Stomach smooth muscle (tissue), 2 donors: ENCODE results near the gene AZI2.

Source experiments
- H3K27ac ChIP-seq: one replicate; pipeline ENCODE4 v1.7.0; 2013; ENCODE audit warnings: mild to moderate bottlenecking, low read length, inconsistent platforms
- H3K27me3 ChIP-seq, 2 donors: one replicate each; pipeline ENCODE4 v1.7.0; 2013; ENCODE audit warnings: low read length in 2 of 2; ENCODE audit not compliant: insufficient read depth in 2 of 2, control insufficient read depth in 1 of 2
- H3K36me3 ChIP-seq, 2 donors: one replicate each; pipeline ENCODE4 v1.7.0; 2013; ENCODE audit warnings: low read length in 2 of 2; ENCODE audit not compliant: control insufficient read depth in 2 of 2, insufficient read depth in 2 of 2
- H3K4me1 ChIP-seq: one replicate; pipeline ENCODE4 v1.7.0; 2013; ENCODE audit warnings: low read length; ENCODE audit not compliant: control insufficient read depth, insufficient read depth
- H3K4me3 ChIP-seq, 2 donors: one replicate each; pipeline ENCODE4 v1.7.0; 2013; ENCODE audit warnings: low read length in 2 of 2
- H3K9ac ChIP-seq, 2 donors: one replicate each; pipeline ENCODE4 v1.7.0; 2013; ENCODE audit warnings: low read length in 2 of 2, mild to moderate bottlenecking in 1 of 2
- H3K9me3 ChIP-seq, 2 donors: one replicate each; pipeline ENCODE4 v1.7.0; 2013; ENCODE audit warnings: low read length in 2 of 2; ENCODE audit not compliant: control insufficient read depth in 2 of 2
- donor health status: healthy.
- donor health status: Pancreatic carcinoma.

Gene AZI2

GRCh38 chr3:28335246-28335645 lies 13.4 kb downstream of the AZI2 start:
- H3K9ac ChIP-seq: no peak overlapping the region
- H3K4me1 ChIP-seq: no peaks in the 10 kb centered on the region
- no peaks in the 10 kb centered on the region for H3K9me3 ChIP-seq
- H3K27me3 ChIP-seq: no peaks in the 10 kb centered on the region
- H3K4me3 ChIP-seq: no peak overlapping the region
- peaks cover 0 to 21% of the 10 kb centered on the region in 2 donors for H3K36me3 ChIP-seq
- H3K27ac ChIP-seq: no peak overlapping the region

DNA sequence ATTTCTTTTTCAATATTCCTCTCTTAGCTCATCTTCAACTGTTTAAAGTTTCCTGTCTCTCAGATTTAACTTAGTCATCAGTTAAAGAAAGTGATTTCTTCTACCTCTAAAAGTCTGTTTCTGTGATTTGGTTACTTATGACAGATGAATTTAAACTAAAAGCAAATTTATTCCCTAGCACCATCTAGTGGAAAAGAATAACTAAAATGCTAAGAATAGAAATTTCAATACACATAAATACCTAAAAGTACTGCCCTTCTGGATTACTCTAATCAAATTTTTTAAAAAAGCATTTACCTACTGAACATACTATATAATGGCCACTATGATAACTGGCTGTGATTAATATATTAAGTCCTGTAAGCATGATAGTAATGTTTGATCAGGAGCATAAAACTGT lies 14.1 kb downstream of the AZI2 start:
- no peak overlapping the region for H3K27ac ChIP-seq
- no peaks in the 10 kb centered on the region for H3K27me3 ChIP-seq
- no peak overlapping the region for H3K9ac ChIP-seq
- no peaks in the 10 kb centered on the region for H3K9me3 ChIP-seq
- H3K4me3 ChIP-seq: no peak overlapping the region
- peaks cover 0 to 17% of the 10 kb centered on the region in 2 donors for H3K36me3 ChIP-seq
- H3K4me1 ChIP-seq: no peaks in the 10 kb centered on the region

- no peak overlapping the region for H3K9ac ChIP-seq
- H3K9me3 ChIP-seq: no peaks in the 10 kb centered on the region
- H3K4me3 ChIP-seq: no peak overlapping the region
- no peak overlapping the region for H3K27ac ChIP-seq
- peaks cover 6 to 12% of the 10 kb centered on the region in 2 donors for H3K36me3 ChIP-seq
- H3K4me1 ChIP-seq: no peaks in the 10 kb centered on the region
- no peaks in the 10 kb centered on the region for H3K27me3 ChIP-seq
These were observed 20.2 kb downstream of the AZI2 start for GRCh38 chr3:28328188-28329151.

- Histone ChIP-seq H3K4me3 (no peak overlapping the region), H3K27me3 (no peaks in the 10 kb centered on the region), H3K36me3 (peaks cover 6 to 12% of the 10 kb centered on the region in 2 donors), H3K9me3 (no peaks in the 10 kb centered on the region), H3K9ac (no peak overlapping the region), H3K4me1 (no peaks in the 10 kb centered on the region), H3K27ac (no peak overlapping the region)
These were observed 22.1 kb downstream of the AZI2 start for GRCh38 chr3:28326458-28326926.

DNA sequence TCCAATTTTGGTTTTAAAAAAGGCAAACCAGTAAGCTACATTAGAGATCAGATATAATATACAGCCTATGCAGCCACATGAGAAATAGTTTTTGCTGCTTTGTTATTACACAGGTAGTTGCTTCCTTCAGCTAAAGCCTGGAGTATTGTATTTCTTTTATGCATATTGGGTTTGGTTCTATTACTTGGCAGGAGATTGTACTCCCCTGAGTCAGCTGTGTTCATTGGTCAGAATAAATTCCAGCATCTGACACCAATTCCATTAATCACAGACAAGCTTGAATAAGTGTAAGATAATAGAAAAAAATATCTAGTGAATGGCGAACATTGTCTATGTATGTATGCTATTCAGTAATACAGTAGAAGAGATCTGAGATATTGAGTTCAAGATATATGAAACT lies 26.2 kb downstream of the AZI2 start:
- peaks cover 3 to 12% of the 10 kb centered on the region in 2 donors for H3K36me3 ChIP-seq
- no peaks in the 10 kb centered on the region for H3K27me3 ChIP-seq
- no peak overlapping the region for H3K9ac ChIP-seq
- no peaks in the 10 kb centered on the region for H3K4me1 ChIP-seq
- H3K27ac ChIP-seq: no peak overlapping the region
- H3K4me3 ChIP-seq: no peak overlapping the region
- no peaks in the 10 kb centered on the region for H3K9me3 ChIP-seq

DNA sequence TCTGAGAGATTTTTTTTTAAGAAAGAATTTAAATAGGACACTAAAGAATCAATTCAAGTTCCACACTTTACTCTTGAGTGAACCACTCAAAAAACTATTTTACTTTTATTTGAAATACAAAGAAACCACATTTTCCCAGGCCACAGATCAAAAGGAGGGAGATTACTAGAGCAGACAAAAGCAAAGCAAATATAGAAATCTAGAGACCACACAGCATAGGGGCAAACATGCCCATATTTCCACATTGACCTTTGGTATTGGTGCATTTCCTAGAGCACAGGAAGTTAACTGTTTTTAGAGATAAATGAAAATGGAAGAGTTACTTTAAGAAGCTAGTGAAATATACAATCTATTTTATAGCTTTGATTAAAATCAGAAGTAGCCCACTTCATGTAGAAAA lies 27.6 kb downstream of the AZI2 start:
- Histone ChIP-seq H3K4me3 (no peak overlapping the region), H3K9me3 (no peaks in the 10 kb centered on the region), H3K4me1 (no peaks in the 10 kb centered on the region), H3K27me3 (no peaks in the 10 kb centered on the region), H3K36me3 (peaks cover 0 to 9% of the 10 kb centered on the region in 2 donors), H3K9ac (no peak overlapping the region), H3K27ac (no peak overlapping the region)

GRCh38 chr3:28317438-28318022 lies 31.1 kb downstream of the AZI2 start:
- H3K9me3 ChIP-seq: no peaks in the 10 kb centered on the region
- no peaks in the 10 kb centered on the region for H3K4me1 ChIP-seq
- H3K27ac ChIP-seq: no peak overlapping the region
- no peak overlapping the region for H3K4me3 ChIP-seq
- H3K36me3 ChIP-seq: no peaks in the 10 kb centered on the region
- H3K9ac ChIP-seq: no peak overlapping the region
- H3K27me3 ChIP-seq: no peaks in the 10 kb centered on the region

DNA sequence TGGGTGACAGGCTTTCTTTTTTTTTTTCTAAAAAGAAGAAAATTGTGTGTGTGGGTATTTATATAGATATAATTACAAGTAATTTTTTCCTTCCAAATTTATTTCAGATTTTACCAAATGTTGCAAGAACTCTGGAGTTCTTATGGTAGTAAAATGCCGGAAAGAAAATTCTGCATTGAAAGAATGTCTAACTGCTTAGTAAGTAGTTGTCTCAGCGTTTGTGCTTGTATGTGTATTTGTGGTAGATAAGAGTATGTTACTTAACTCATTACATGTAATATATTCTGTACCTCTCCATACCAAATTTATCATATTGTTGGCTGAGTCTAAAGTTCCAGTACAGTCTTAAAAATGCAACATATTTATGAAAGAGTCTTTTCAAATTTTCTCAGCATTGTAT lies 32.4 kb downstream of the AZI2 start:
- H3K9me3 ChIP-seq: no peaks in the 10 kb centered on the region
- H3K9ac ChIP-seq: no peak overlapping the region
- no peaks in the 10 kb centered on the region for H3K27me3 ChIP-seq
- no peak overlapping the region for H3K27ac ChIP-seq
- H3K4me1 ChIP-seq: no peaks in the 10 kb centered on the region
- H3K36me3 ChIP-seq: no peaks in the 10 kb centered on the region
- H3K4me3 ChIP-seq: no peak overlapping the region

DNA sequence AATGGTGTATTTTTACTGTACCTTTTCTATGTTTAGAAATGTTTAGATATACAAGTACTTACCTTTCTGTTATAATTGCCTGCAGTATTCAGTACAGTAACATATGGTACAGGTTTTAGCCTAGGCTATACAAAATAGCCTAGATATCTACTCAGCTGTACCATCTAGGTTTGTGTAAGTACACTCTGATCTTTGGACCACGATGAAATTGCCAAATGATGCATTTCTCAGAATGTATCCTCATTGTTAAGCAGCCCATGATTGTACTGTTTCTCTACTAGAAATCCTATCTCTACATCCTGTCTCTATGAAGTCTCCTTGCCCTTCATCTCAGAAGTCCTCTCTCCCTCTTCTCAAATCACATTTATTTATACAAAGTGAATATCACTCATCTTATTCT lies 32.9 kb downstream of the AZI2 start:
- H3K9ac ChIP-seq: no peak overlapping the region

GRCh38 chr3:28308196-28308595 lies 40.4 kb downstream of the AZI2 start:
- Histone ChIP-seq H3K36me3 (no peaks in the 10 kb centered on the region), H3K27me3 (no peaks in the 10 kb centered on the region), H3K4me3 (no peak overlapping the region), H3K27ac (no peak overlapping the region), H3K4me1 (no peaks in the 10 kb centered on the region), H3K9me3 (no peaks in the 10 kb centered on the region), H3K9ac (no peak overlapping the region)

More for the DNA sequence above, 32.9 kb downstream of the AZI2 start:
- Histone ChIP-seq H3K36me3 (no peaks in the 10 kb centered on the region), H3K4me1 (no peaks in the 10 kb centered on the region), H3K9me3 (no peaks in the 10 kb centered on the region), H3K27ac (no peak overlapping the region), H3K4me3 (no peak overlapping the region), H3K27me3 (no peaks in the 10 kb centered on the region)

DNA sequence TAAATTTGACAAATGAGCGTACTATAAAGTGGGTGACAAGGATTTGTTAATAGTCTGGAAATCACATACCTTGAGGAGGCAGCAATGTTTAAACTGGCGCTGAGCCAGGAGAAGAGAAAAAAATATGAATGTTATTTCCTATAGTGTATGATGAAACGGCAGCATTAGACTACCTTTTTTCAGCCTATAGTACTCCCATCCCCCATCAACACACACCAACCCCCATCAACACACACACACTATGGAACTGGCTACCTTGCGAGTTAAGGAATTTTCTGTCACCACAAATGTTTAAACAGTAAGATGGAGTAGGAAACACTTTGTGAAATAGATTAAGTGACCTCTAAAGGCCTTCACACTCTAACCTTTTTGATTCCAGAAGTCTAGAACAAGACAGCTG lies 46.9 kb downstream of the AZI2 start:
- no peaks in the 10 kb centered on the region for H3K4me1 ChIP-seq
- no peak overlapping the region for H3K27ac ChIP-seq
- H3K36me3 ChIP-seq: peaks cover 0 to 3% of the 10 kb centered on the region in 2 donors
- no peaks in the 10 kb centered on the region for H3K9me3 ChIP-seq
- no peak overlapping the region for H3K4me3 ChIP-seq
- no peak overlapping the region for H3K9ac ChIP-seq
- H3K27me3 ChIP-seq: no peaks in the 10 kb centered on the region
